Measurements from ENCODE around the gene RASA3.

Gene RASA3

GRCh38 chr13:113982296-113982661 is 150.1 kb downstream of the RASA3 start:
- Histone ChIP-seq H3K79me2 (ENCODE audit: insufficient read depth, low read length) (no peaks in the 10 kb centered on the region), H3K27ac (ENCODE audit: low read length) (no peak overlapping the region), H2AFZ (ENCODE audit: low read depth, low read length) (no peak overlapping the region), H3K27me3 (ENCODE audit: insufficient read depth, low read length, poor library complexity) (no peaks in the 10 kb centered on the region), H3K4me2 (ENCODE audit: insufficient read depth, low read length) (no peak overlapping the region), H3K9ac (ENCODE audit: low read depth, low read length) (no peak overlapping the region), H3K4me1 (ENCODE audit: insufficient read depth, low read length) (no peaks in the 10 kb centered on the region), H3K9me3 (ENCODE audit: insufficient read depth, low read length, severe bottlenecking) (no peaks in the 10 kb centered on the region), H3K36me3 (ENCODE audit: insufficient read depth, low read length) (peaks cover 44% of the 10 kb centered on the region), H3K4me3 (ENCODE audit: low read depth in 1 of 2, low read length in 2 of 2) (no peak overlapping the region), H4K20me1 (ENCODE audit: insufficient read depth, low read length) (peaks cover 17% of the 10 kb centered on the region; the same call in 1 of the 2 replicates)
- ATAC-seq (ENCODE audit: insufficient read depth, low read depth) (no peak), DNase-seq (no peak)
- TF ChIP-seq CTCF (IDR thresholded peaks at IDR 0.05; ENCODE audit: borderline replicate concordance, extremely low read depth, low read length, poor library complexity, severe bottlenecking) (no peak), EZH2 (IDR thresholded peaks at IDR 0.05; ENCODE audit: borderline replicate concordance, low read depth, low read length, severe bottlenecking) (no peak)

- Histone ChIP-seq H3K4me1 (ENCODE audit: insufficient read depth, low read length) (no peaks in the 10 kb centered on the region), H3K27ac (ENCODE audit: low read length) (no peak overlapping the region), H3K36me3 (ENCODE audit: insufficient read depth, low read length) (peaks cover 47% of the 10 kb centered on the region), H4K20me1 (ENCODE audit: insufficient read depth, low read length) (peaks cover 17% of the 10 kb centered on the region; the same call in 1 of the 2 replicates), H3K27me3 (ENCODE audit: insufficient read depth, low read length, poor library complexity) (no peaks in the 10 kb centered on the region), H3K4me2 (ENCODE audit: insufficient read depth, low read length) (no peak overlapping the region), H3K9me3 (ENCODE audit: insufficient read depth, low read length, severe bottlenecking) (no peaks in the 10 kb centered on the region), H3K4me3 (ENCODE audit: low read depth in 1 of 2, low read length in 2 of 2) (no peak overlapping the region), H2AFZ (ENCODE audit: low read depth, low read length) (no peak overlapping the region), H3K9ac (ENCODE audit: low read depth, low read length) (no peak overlapping the region), H3K79me2 (ENCODE audit: insufficient read depth, low read length) (no peaks in the 10 kb centered on the region)
- ATAC-seq (ENCODE audit: insufficient read depth, low read depth) = no peak
- DNase-seq = no peak
- TF ChIP-seq EZH2 (IDR thresholded peaks at IDR 0.05; ENCODE audit: borderline replicate concordance, low read depth, low read length, severe bottlenecking) = no peak
- no peak for TF ChIP-seq CTCF (IDR thresholded peaks at IDR 0.05; ENCODE audit: borderline replicate concordance, extremely low read depth, low read length, poor library complexity, severe bottlenecking)
Observed at GRCh38 chr13:113981611-113982295, 150.7 kb downstream of the RASA3 start.

- peaks cover 47% of the 10 kb centered on the region for H3K36me3 ChIP-seq (ENCODE audit: insufficient read depth, low read length)
- H3K9me3 ChIP-seq (ENCODE audit: insufficient read depth, low read length, severe bottlenecking) = no peaks in the 10 kb centered on the region
- peaks cover 17% of the 10 kb centered on the region; the same call in 1 of the 2 replicates for H4K20me1 ChIP-seq (ENCODE audit: insufficient read depth, low read length)
- no peak for TF ChIP-seq EZH2 (IDR thresholded peaks at IDR 0.05; ENCODE audit: borderline replicate concordance, low read depth, low read length, severe bottlenecking)
- no peak for TF ChIP-seq CTCF (IDR thresholded peaks at IDR 0.05; ENCODE audit: borderline replicate concordance, extremely low read depth, low read length, poor library complexity, severe bottlenecking)
- H3K4me2 ChIP-seq (ENCODE audit: insufficient read depth, low read length) = no peak overlapping the region
- no peak overlapping the region for H3K27ac ChIP-seq (ENCODE audit: low read length)
- no peak overlapping the region for H3K9ac ChIP-seq (ENCODE audit: low read depth, low read length)
- H3K79me2 ChIP-seq (ENCODE audit: insufficient read depth, low read length) = no peaks in the 10 kb centered on the region
- H3K4me3 ChIP-seq (ENCODE audit: low read depth in 1 of 2, low read length in 2 of 2) = no peak overlapping the region
- ATAC-seq (ENCODE audit: insufficient read depth, low read depth) = no peak
- DNase-seq = no peak
- H2AFZ ChIP-seq (ENCODE audit: low read depth, low read length) = no peak overlapping the region
- H3K27me3 ChIP-seq (ENCODE audit: insufficient read depth, low read length, poor library complexity) = no peaks in the 10 kb centered on the region
- no peaks in the 10 kb centered on the region for H3K4me1 ChIP-seq (ENCODE audit: insufficient read depth, low read length)
Observed at GRCh38 chr13:113981194-113981605, 151.2 kb downstream of the RASA3 start.

All from DND-41 (cell line).